MM.1S (cell line): ENCODE measurements around the gene PSTPIP1.

Experiments
- EZH2 ChIP-seq: fragments of 300-600 bp; sonication (generic); optimal IDR thresholded peaks from 2 replicates; pipeline ENCODE3; 2017; ENCODE audit warnings: low read depth, mild to moderate bottlenecking, antibody characterized with exemption, low read length, mixed read lengths
- TF ChIP-seq, protein P1 (sequence below): fragments of 300-600 bp; sonication (generic); IDR thresholded peaks from 2 replicates; pipeline ENCODE4 v1.5.1; 2016; ENCODE audit warnings: antibody characterized with exemption, low read length, mixed read lengths

DNA sequence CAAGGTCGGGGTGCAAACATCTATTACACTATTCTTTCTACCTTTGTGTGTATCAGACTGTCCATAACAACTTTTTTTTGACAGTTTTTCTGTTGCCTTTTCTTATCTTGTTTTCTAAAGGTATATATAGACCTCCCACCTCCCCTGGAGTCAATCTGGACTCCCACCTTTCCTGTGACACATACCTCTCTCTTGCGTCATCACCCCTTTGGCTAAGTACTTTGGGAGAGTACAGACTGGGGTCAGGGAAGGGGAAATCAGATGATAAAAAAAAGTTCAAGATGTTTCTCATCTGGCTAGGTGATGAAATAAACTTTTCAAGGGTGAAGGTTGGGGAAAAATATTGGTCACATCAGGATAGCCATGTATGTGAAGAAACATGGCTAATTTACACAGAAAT lies 58.8 kb downstream of the PSTPIP1 start:
- TF ChIP-seq, protein P1, sequence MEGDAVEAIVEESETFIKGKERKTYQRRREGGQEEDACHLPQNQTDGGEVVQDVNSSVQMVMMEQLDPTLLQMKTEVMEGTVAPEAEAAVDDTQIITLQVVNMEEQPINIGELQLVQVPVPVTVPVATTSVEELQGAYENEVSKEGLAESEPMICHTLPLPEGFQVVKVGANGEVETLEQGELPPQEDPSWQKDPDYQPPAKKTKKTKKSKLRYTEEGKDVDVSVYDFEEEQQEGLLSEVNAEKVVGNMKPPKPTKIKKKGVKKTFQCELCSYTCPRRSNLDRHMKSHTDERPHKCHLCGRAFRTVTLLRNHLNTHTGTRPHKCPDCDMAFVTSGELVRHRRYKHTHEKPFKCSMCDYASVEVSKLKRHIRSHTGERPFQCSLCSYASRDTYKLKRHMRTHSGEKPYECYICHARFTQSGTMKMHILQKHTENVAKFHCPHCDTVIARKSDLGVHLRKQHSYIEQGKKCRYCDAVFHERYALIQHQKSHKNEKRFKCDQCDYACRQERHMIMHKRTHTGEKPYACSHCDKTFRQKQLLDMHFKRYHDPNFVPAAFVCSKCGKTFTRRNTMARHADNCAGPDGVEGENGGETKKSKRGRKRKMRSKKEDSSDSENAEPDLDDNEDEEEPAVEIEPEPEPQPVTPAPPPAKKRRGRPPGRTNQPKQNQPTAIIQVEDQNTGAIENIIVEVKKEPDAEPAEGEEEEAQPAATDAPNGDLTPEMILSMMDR, result no peak
- TF ChIP-seq EZH2, result no peak
